IPS DF 4.7 (cell line): ENCODE data around the gene WASF2.

ENCODE experiments used
- DNase-seq: peaks from one replicate; pipeline ENCODE4 v3.0.0-alpha.2; 2013; ENCODE audit warnings: low spot score; ENCODE audit errors: extremely low read depth

WASF2 gene

DNA sequence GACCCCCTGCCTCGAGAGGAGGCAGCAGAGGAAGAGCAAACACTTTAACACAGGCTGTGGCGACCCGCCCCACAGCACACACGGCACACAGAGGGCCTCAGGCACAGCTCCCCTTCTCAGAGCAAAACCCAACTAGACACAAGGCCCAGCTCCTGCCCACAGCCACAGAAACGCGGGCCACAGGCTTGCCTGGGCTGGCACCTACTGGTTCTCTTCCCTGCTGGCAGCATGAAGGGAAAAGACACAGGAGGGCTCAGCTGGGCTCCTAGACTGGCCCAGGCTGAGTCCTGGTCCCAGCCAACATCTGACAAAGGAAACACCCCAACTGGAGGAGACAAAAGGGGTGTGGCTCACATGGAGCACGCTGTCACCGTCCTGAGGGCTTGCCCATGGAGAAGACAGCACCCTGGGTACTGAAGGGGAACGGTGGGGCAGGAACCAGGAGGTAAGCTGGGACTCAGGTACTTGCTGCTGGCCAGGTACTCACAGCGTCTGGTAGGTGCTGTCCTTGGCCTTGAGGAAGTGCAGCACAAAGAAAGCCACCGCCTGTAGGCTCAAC, 110.3 kb downstream of the WASF2 start:
- DNase-seq: no peak

DNA sequence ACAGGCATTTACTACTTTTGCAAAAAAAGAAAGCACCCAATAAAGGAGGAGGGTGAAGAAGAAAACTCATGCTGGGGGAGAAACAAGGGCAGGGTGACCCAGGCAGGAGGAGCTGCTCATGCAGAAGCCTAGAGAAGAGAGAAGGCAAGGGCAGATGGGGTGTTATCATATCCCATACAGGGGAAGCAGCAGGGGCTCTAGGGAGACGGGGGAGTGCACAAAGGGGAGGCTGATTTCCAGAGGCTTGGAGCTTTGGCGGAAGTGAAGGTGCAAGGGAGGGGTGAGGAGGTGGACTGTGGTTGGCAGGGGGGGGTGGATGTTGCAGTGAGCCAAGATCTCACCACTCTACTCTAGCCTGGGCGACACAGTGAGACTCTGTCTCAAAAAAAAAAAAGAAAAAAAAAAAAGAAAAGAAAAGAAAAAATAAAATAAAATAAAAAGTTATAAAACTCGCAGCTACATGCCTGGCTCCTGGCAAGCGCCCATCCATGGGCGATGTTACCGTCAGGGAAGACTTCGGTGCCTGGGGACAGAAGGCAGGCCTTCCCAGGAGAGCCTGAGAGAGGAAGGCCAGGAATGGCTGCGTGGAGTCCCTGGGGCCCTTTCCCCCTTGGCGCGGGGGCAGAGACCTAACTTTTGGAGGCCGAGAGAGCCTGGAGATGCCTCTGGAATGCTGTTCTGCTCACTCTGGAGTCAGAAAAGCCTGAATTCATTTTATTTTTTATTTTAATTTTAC, 112.0 kb downstream of the WASF2 start:
- DNase-seq: no peak

DNA sequence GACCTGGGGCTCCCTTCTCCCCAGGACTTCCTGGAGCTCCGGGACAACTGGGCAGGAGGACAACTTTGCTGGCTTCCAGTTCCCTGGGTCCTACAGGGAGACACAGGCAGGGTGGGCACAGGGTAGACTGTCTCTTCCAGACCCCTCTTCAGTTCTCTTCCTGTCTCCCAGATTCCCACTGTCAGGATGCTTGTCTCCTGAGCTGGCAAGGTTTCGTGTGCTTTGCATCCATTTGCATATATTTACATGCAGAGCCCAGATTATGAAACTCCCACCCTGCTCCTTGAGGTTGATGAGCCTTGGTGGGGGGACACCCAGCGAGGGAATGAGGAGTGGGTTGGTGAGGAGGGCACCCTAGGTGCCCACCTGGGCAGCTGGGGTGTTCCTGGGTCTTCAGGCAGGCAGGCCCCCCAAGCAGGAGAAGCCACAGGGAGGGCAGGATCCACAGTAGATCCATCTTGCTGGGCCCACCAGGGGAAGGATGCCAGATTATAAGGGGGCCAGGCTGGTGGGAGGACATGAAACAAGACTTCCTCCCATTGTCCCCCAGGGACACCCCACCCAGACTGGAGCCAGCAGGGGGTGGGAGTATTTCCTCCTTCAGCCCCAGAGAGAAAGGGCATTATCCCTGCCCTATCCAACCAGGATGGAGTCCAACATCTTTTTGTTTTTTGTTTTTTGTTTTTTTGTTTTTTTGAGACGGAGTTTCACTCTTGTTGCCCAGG, 115.4 kb downstream of the WASF2 start, which contains the start of gene FCN3:
FCN3 (minus strand) TSS at position 463 of the 725 bp plus-strand sequence; CDS start at position 457, 6 bp downstream.
- DNase-seq: no peak

DNA sequence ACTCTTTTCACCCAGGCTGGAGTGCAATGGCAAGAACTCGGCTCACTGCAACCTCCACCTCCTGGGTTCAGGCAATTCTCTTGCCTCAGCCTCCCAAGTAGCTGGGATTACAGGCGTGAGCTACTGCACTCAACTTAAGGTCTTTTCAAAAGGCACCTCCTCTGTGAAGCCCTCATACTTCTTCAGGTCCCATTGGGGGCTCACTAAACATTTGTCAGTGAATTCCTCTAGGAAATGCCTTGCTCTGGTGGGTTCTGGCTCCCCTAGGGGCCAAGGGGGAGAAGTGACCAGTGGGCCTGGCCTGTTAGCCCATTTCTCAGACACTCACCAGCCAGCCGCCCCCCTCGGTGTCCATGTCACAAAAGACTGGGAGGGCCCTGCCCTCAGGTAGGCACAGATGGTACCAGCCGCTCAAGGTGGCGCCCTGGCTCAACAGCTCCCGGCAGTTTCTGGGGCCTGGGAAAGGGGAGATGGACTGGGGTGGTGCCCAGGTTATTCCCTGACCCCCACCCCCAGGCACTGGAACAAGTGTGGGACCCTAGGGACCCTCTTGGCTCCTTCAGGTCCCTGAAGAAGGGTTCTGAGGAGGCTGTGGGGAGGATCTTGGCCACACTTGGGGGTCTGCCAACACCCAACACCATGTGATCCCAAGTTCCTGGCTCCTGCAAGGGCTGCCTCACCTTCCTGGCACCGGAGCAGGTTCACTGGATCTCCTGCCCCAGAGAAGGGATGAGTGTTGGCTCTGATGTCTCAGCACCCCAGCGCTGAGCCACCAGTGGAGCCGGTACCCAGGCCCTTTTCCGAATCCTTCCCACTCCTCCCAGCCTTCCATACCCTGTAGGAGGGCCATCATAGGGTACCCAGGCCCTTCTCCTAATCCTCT, 116.9 kb downstream of the WASF2 start:
- DNase-seq: no peak

DNA sequence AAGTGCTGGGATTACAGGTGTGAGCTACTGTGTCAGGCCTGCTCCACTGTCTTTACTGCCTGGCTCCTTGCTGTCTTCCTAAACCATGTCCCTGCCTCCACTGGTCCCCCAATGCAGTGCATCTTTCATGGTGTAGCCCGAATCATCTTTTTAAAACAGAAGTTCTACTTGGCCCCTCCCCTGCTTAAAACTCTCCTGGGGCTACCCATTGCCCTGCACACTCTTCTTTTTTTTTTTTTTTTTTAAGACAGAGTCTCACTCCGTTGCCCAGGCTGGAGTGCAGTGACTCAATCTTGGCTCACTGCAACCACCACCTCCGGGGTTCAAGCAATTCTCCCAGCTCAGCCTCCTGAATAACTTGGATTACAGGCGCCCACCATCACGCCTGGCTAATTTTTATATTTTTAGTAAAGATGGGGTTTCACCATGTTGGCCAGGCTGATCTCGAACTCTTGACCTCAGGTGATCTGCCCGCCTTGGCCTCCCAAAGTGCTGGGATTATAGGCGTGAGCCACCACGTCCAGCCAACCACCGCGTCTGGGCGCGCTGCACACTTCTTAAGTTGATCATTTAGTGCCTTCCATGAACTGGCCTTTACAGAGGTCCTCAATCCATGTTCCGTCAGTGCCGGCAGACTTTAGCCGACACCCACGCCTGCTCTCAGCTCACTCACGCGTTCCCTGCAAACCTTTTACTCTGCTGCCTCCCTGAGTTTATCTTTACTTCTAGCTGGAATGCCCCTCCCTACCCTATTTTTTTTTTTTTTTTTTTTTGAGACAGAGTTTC, 117.8 kb downstream of the WASF2 start:
- DNase-seq: no peak

DNA sequence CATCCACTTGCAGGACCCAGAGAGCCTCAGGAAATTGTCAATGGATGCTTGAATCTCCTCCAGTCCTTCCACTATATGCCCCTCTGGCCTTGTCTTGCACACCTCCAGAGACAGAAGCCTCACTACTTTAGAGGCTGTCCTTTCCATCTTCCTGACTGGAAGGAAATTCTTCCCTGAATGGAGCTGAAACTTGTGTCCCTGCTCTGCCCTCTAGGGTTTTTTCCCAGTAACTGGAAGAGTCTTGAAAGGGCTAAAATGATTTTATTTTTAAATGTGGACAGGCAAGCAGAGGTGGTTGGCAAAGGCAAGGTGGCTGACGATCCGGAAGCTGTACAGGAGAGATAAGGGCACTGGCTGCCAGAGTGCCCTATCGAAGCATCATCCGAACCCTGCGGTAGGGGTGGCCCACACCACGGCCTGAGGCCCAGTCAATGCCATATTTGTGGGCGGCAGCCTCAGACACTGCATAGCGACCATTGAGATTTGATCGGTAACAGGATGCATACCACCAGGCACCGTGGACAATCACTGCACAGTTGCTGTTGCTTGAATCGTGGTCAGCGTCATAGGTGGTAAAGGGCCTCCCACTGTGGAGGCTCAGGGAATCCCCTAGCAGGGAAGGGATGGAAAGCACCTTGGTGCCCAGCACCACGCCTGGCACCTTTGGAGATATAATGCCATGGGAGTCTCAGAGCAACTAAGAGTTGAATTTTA, 120.9 kb downstream of the WASF2 start:
- no peak for DNase-seq

DNA sequence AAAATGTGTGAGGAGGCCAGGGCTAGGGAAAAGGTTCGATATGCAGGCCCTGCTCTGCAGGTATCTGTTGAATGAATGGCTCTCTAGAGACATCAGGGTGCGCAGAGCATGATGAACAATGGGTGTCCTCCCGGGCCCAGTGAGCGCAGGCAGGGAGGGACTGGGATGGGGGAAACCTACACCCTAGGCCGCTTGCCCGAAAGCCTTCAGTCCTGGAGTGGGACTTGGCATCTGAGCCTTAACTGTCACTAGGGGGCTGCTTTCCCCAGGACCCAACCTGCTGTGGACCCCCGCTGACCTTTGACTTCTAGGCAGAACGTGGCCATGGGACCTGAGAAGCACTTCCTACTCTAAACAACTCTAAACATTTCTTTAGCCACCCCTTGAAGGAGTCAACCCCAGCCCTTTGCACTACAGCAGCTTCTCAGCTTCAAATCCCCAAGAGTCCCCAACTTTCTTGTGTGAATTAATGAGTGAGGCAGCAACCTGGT, 122.8 kb downstream of the WASF2 start:
- DNase-seq: no peak

DNA sequence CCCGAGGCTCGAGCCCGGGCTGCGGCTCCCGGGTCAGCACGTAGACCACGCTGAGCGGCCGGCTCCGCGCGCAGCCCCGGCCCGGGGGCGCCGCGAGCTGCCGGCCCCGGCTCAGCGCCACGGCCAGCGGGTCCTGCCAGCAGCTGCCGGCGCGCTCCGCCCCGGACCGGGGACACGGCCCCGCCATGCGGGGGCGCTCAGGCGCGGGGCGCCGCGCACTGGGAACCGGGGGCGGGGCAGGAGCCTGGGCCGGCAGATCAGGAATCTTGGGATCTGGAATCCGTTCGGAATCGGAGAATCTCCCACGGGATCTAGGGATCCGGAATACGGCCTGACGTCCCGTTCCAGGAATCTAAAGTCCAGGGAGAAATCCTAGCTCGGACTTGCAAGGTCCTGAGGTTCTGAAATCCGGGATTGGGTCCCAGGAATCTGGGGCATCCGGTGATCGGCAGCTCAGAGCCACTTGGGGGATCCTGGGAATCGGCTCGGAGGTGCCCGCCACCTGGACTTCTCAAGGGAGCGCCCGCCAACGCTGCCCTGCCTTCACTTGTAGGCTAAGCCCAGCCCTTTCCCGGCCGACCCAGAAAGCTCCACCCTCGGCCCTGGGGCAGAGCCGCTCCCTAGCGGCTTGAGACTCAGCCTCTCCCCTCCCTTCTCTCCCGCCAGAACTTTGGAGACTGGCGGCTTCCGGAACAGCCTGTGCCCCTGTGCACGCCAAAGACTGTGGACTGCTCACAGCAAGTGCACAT, 123.4 kb downstream of the WASF2 start, which contains the start of gene MAP3K6:
MAP3K6 (minus strand) TSS at position 551 of the 749 bp plus-strand sequence; CDS start at position 187, 364 bp downstream.
- DNase-seq: no peak

DNA sequence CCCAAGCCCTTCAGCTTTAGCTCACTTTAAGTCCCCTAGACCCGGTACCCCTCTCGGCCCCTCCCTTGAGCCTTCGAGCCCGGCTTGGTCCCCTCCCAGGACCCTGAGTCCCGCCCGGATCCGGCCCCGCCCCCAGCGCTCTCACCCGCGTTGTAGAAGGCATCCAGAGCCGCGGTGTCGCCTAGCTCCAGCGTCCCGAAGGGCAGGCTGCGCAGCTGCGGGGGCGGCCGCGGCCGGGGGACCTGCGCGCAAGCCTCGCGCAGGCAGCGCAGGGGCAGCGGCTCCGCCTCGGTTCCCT, 123.9 kb downstream of the WASF2 start:
- no peak for DNase-seq

DNA sequence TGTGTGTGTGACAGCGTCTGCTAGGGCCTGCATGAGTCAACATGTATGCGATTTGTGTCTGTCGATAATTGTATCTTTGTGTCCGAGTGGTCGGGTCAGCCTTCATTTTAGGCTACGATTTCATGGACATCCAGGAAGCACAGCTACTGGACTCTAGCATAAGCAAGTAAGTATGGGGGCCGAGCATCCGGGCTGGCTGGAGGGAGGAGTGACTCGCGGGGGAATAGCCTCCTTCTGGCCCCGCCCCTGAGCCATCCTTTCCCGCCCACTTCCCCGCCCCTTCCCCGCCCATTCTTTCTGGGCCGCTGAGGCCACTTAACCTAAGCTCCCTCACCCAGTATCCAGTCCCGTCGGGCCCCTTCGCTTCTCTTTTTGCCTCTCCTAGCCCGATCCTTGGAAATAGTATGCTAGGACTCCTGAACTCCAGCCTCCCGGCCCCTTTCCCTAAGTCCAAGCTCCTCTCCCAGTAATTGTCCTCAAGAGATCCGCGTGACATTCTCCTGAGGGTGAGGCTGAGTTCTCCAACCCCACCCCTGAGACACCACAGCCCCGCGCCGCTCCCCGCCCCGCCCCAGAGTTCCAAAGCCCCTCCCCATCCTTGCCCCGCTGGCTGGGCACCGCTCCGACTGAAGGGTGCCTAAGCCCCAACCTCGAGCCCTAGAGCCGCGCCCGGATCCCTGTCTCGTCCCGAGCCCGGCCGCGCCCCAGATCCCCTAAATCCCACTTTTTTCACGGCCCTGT, 124.4 kb downstream of the WASF2 start:
- no peak for DNase-seq

DNA sequence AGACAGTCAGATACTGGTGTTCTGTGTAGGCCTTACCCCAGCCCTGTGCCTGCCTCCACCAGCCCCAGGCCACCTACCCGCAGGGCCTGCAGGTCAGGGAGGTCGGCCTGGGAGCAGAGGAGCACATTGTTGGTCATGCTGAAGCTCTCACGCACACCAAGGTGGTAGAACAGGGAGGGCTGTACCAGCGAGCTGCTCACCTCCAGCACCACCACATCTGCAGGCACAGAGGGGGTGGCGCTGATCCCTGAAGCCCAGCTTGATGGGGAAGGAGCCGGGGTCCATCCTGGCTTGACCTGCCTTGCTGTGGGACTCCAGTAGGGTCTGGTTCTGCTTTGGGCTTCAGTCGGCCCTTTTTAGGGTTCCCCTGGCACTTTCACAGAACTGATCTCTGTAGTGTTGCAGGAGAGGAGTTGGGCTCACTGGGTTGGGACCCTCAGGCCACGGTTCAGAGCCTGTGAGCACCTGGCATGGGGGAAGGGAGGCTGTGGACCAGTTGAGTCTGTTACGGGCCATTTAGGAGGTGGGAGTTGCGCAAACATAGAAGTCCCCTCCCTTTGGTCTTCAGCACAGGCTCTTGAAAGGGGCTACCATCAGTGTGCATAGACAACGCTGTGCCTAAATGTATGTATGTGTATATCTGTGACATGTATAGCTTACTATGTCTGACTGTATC, 125.1 kb downstream of the WASF2 start:
- no peak for DNase-seq

DNA sequence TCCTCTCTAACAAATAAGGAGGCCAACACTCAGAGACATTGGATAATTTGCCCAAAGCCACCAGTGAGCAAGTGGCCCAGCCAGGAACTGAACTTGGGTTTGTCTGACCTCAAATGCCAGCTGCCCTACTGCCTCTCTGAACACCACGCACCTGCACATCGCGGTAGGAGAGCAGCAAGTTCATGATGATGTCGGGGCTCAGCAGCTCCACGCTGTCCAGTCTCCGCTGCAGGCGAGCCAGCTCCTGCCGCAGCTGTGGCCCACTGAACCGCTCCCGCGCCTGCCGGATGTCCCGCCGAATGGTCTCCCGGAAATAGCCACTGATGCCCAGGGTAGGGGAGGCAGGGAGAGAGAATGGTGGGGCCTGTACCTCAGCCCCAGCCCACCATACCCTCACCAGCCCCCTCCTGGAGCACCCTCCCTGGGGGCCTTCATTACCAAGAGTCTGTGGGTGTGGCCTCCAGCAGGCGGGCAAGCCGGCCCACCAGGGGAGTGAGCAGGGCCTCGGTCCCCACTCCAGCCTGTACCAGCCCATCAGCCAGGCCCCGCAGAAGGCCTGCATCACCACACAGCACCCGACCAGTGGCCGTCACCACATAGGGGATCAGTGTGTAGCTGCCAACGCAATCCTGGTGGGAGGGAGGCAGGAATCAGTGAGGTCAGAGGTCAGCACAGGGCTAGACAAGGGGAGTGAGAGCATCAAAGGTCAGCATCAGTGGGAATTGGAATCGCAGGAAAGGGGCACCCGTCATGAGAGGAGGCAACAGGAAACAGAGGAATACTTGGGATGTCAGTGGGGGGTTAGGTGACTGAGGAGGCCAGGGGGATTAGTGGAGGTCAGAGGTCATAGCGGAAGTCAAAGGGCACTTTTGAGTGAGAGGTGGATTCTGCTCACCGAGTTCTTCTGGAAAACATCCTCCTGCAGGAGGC, 125.9 kb downstream of the WASF2 start:
- DNase-seq: no peak

DNA sequence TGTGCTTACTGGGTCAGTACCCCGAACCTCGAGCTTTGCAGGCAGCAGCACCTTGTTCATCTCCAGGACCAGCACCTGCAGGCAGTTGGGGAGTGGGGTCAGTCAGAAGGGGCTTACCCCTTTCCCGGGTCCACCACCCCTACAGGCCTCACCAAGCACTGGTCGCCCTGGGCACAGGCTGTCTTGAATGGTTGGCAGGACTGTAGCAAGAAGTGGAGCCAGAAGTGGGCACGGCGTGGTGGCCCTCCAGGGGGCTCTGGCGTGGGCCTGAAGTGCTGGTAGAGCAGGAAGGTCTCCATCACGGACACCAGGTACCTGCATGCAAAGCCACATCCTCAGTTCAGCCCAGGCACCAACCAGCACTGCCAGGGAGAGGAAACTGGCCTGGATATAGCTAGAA, 128.4 kb downstream of the WASF2 start:
- DNase-seq: no peak

DNA sequence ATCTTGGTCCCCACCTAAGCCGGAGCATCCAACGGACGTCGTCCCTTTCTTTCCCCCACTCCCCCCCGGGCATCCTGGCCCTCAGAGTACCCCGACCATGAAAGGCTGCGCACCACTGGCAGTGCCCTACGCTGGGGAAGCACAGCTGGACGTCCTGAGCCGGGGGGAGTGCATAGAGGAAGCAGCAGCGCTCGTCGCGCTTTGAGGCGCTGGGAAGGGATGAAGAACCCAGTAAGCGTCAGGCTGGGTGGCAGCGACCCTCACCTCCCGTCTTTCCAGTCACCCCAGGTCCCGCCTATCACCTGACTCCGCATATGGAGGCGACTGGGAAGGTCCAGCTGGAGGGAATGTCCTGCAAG, 128.9 kb downstream of the WASF2 start:
- DNase-seq: no peak

DNA sequence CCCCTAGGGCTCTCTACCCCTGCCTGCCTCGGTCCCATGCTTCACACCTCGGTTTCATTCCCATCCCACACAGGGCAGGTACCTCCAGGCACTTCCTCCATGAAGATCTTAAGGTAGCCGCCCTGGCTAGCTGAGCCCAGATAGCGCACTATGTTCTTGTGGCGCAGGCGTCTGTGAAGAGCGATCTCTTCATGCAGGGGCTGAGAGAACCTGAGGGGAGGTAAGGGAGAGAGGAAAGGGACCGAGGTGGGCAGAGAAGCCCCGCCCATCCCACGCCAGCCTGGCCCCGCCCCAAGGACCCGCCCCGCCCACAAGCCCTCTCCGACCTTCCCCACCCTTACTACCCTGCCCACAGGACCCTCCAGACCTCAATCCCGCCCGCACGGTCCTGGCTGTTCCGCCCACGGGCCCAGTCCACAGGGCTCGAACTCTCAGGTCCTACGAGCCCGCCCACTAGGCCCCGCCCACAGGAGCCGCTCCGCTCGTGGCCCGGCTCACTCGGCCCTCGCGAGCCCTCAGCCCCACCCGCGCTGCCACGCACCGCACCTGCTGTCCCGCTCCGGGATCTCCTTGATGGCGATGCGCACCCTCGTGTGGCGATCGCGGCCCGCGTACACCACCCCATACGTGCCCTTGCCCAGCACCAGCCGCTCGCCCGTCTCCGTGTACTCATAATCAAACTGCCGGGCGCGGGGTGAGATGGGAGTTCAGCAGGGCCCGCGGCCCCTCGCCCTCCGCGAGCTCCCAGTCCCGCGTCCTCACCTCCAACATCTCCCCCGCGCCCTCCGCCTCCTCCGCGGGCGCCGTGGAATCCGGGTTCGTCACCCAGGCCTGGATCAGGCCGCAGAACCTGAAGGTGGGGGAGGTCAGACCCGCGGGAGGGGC, 129.6 kb downstream of the WASF2 start:
- no peak for DNase-seq

DNA sequence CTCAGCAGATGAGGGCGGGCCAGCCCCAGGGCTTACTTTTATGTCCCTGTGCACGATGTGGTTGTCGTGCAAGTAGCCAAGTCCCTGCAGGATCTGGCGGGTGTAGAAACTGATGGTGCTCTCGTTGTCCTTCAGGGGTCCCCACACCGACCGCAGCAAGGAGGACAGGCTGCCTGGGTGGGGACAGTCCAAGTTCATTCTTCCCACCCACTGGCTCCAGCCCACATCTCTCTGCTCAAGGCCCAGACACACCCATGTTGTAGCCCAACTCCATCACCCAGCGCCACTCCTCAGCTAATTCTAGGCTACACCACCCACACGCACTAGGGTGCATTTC, 130.2 kb downstream of the WASF2 start:
- no peak for DNase-seq
